HepG2 (cell line): ENCODE measurements around the gene PPP1R14D. TPM values are rescaled to one million over a fixed set of nuclear protein-coding genes. Genes with fewer than 3 reads are reported as not detected.

Experiments
- CREB1 ChIP-seq, 2 experiments: fragments of 450-650 bp in 1 of 2; IDR thresholded peaks; 2 replicates each; pipeline ENCODE4 v1.6.1; 2016 to 2017; ENCODE audit warnings: control low read depth in 1 of 2, mild to moderate bottlenecking in 1 of 2, missing compliant biosample characterization in 1 of 2, missing genetic modification characterization in 1 of 2
- E2F5 ChIP-seq: sonication (generic); formaldehyde crosslinking; conservative IDR thresholded peaks from 2 replicates; pipeline ENCODE4 v1.4.0; 2020; ENCODE audit warnings: missing genetic modification reagents
- FOXJ3 ChIP-seq: sonication (generic); formaldehyde crosslinking; IDR thresholded peaks from 2 replicates; pipeline ENCODE4 v1.4.0; 2020; ENCODE audit warnings: missing genetic modification reagents, mild to moderate bottlenecking, borderline replicate concordance
- MATR3 ChIP-seq: sonication (generic); formaldehyde crosslinking; IDR thresholded peaks from 2 replicates; pipeline ENCODE4 v1.4.0; 2020; ENCODE audit warnings: missing genetic modification reagents
- RAD51 ChIP-seq: fragments of 450-650 bp; IDR thresholded peaks from 2 replicates; pipeline ENCODE4 v1.6.1; 2016; ENCODE audit warnings: borderline replicate concordance
- RBM22 ChIP-seq: fragments of 200-400 bp; formaldehyde crosslinking; optimal IDR thresholded peaks from 2 replicates; pipeline ENCODE3; 2017; ENCODE audit warnings: mild to moderate bottlenecking, low read length, moderate library complexity
- RXRB ChIP-seq: IDR thresholded peaks from 2 replicates; pipeline ENCODE4 v1.6.1; 2016; ENCODE audit warnings: borderline replicate concordance, missing genetic modification reagents, missing compliant biosample characterization
- ZKSCAN8 ChIP-seq: IDR thresholded peaks from 2 replicates; pipeline ENCODE4 v1.6.1; 2016; ENCODE audit warnings: borderline replicate concordance, missing genetic modification reagents, missing compliant biosample characterization
- ZNF337 ChIP-seq: sonication (generic); formaldehyde crosslinking; IDR thresholded peaks from 2 replicates; pipeline ENCODE4 v1.5.1; 2020; ENCODE audit warnings: missing genetic modification reagents, low read depth, mild to moderate bottlenecking, borderline replicate concordance
- ZNF562 ChIP-seq: sonication (generic); formaldehyde crosslinking; IDR thresholded peaks from 2 replicates; pipeline ENCODE4 v1.8.0; 2022; ENCODE audit warnings: missing genetic modification reagents, borderline replicate concordance
- ZNF710 ChIP-seq: sonication (generic); formaldehyde crosslinking; IDR thresholded peaks from 2 replicates; pipeline ENCODE4 v1.5.0; 2020; ENCODE audit warnings: mild to moderate bottlenecking, missing genetic modification reagents, borderline replicate concordance
- ZNF816 ChIP-seq: sonication (generic); formaldehyde crosslinking; IDR thresholded peaks from 2 replicates; pipeline ENCODE4 v1.8.0; 2022; ENCODE audit warnings: missing genetic modification reagents, mild to moderate bottlenecking, borderline replicate concordance
- polyA plus RNA-seq, 8 experiments: library from polyadenylated mRNA; depleted of rRNA in 3 of 8; stranded (reverse) in 7 of 8; unstranded in 1 of 8; fragments of >200 nt; fragmentation: Illumina TruSeq in 4 of 8; extraction: Trizol in 4 of 8; gene quantifications; 2 replicates each; pipeline versions ENCODE4 v1.2.1 to v1.2.3, GENCODE V29; 2011 to 2016; ENCODE audit warnings: low read depth in 4 of 8, missing spikeins in 1 of 8, mixed read lengths in 1 of 8; ENCODE audit not compliant: insufficient read depth in 1 of 8
- total RNA-seq, 5 experiments: library from RNA; depleted of rRNA; stranded (reverse); fragments of >200 nt; fragmentation: Illumina TruSeq; extraction: Trizol; gene quantifications; 2 replicates each; pipeline ENCODE4 v1.2.3, GENCODE V29; 2016; ENCODE audit warnings: low read depth in 1 of 5
- TF ChIP-seq, protein P1 (sequence below): sonication (generic); formaldehyde crosslinking; IDR thresholded peaks from 2 replicates; pipeline ENCODE4 v1.4.0; 2020; ENCODE audit warnings: missing genetic modification reagents
- TF ChIP-seq, protein P2 (sequence below): IDR thresholded peaks from 2 replicates; pipeline ENCODE4 v1.6.1; 2012; ENCODE audit warnings: low read depth, low read length, improper control_type of control experiment
- TF ChIP-seq, protein P3 (sequence below): sonication (generic); formaldehyde crosslinking; IDR thresholded peaks from 2 replicates; pipeline ENCODE4 v1.4.0; 2020; ENCODE audit warnings: missing genetic modification reagents, mild to moderate bottlenecking, borderline replicate concordance

The PPP1R14D gene
- total and polyA plus RNA-seq, 2 of the 13 experiments (the other 11 are each of a cell fraction or from before 2014, with no cell fraction given) = 0.53 to 0.55 TPM

- peak; percentile 92 for TF ChIP-seq ZNF710 (CRISPR knock-in tag)
- TF ChIP-seq, protein P1, sequence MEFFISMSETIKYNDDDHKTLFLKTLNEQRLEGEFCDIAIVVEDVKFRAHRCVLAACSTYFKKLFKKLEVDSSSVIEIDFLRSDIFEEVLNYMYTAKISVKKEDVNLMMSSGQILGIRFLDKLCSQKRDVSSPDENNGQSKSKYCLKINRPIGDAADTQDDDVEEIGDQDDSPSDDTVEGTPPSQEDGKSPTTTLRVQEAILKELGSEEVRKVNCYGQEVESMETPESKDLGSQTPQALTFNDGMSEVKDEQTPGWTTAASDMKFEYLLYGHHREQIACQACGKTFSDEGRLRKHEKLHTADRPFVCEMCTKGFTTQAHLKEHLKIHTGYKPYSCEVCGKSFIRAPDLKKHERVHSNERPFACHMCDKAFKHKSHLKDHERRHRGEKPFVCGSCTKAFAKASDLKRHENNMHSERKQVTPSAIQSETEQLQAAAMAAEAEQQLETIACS (CRISPR knock-in tag) = no peak
- TF ChIP-seq ZNF562 (CRISPR knock-in tag) = no peak
- no peak for TF ChIP-seq RAD51
- TF ChIP-seq FOXJ3 (CRISPR knock-in tag) = no peak
- no peak for TF ChIP-seq ZNF337 (CRISPR knock-in tag)
- TF ChIP-seq CREB1 (IDR thresholded peaks at IDR 0.05) = peak; percentile 71
- peak; percentile 87 for TF ChIP-seq CREB1 (CRISPR knock-in tag; IDR thresholded peaks at IDR 0.05)
- no peak for TF ChIP-seq RBM22
- TF ChIP-seq MATR3 (CRISPR knock-in tag) = no peak
- peak; percentile 95 for TF ChIP-seq RXRB (CRISPR knock-in tag)
- TF ChIP-seq, protein P2, sequence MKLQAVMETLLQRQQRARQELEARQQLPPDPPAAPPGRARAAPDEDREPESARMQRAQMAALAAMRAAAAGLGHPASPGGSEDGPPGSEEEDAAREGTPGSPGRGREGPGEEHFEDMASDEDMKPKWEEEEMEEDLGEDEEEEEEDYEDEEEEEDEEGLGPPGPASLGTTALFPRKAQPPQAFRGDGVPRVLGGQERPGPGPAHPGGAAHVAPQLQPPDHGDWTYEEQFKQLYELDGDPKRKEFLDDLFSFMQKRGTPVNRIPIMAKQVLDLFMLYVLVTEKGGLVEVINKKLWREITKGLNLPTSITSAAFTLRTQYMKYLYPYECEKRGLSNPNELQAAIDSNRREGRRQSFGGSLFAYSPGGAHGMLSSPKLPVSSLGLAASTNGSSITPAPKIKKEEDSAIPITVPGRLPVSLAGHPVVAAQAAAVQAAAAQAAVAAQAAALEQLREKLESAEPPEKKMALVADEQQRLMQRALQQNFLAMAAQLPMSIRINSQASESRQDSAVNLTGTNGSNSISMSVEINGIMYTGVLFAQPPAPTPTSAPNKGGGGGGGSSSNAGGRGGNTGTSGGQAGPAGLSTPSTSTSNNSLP = peak; percentile 90
- no peak for TF ChIP-seq ZNF816
- TF ChIP-seq, protein P3, sequence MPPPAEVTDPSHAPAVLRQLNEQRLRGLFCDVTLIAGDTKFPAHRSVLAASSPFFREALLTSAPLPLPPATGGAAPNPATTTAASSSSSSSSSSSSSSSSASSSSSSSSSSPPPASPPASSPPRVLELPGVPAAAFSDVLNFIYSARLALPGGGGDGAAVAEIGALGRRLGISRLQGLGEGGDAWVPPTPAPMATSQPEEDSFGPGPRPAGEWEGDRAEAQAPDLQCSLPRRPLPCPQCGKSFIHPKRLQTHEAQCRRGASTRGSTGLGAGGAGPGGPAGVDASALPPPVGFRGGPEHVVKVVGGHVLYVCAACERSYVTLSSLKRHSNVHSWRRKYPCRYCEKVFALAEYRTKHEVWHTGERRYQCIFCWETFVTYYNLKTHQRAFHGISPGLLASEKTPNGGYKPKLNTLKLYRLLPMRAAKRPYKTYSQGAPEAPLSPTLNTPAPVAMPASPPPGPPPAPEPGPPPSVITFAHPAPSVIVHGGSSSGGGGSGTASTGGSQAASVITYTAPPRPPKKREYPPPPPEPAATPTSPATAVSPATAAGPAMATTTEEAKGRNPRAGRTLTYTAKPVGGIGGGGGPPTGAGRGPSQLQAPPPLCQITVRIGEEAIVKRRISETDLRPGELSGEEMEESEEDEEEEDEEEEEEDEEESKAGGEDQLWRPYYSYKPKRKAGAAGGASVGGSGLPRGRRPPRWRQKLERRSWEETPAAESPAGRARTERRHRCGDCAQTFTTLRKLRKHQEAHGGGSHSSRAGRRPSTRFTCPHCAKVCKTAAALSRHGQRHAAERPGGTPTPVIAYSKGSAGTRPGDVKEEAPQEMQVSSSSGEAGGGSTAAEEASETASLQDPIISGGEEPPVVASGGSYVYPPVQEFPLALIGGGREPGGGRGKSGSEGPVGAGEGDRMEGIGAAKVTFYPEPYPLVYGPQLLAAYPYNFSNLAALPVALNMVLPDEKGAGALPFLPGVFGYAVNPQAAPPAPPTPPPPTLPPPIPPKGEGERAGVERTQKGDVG (CRISPR knock-in tag) = 0 out of 2 replicates have a peak, but pooled peaks have one; percentile 19
- peak; percentile 50; the same call in 1 of the 2 replicates for TF ChIP-seq ZKSCAN8 (CRISPR knock-in tag)
- no peak for TF ChIP-seq E2F5 (CRISPR knock-in tag)
These were observed 35.1 kb downstream of the PPP1R14D start (continued) for GRCh38 chr15:40793216-40793989.
